ENCODE data around the gene SEZ6L2. TPM values are rescaled to one million over a fixed set of nuclear protein-coding genes. Genes with fewer than 3 reads are reported as not detected.
"Not testable (repeated sequence)": the region's sequence is repeated elsewhere in the genome, so short reads cannot be mapped to it uniquely, and the experiment has no call there.

SEZ6L2 gene
- total RNA-seq, 2 experiments from 2014 or later, result 0.30 to 0.31 TPM

DNA sequence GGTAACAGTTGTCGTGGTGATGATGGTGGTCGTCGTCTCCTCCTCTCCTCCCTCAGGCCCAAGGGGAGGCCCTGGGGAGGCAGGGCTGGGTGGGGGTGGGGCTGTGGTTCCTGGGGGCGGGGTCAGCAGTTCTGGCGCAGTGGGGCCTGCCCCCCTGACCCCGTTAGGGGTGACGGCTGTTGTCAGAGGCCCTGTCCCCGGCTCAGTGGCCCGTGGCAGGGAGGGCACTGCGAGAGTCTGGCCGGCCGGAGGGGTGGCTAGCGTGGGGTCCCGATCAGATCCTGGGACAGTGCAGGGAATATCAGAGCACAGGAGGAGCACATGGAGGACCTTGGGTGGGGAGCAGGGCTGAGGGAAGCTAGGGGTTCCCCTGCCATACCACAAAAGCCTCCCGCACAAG, 2.5 kb downstream of the SEZ6L2 start:
- CTCF ChIA-PET, result no interaction called here
- no peaks in the 10 kb centered on the region for H3K9me3 Mint-ChIP-seq
- H3K27ac Mint-ChIP-seq, result no peak overlapping the region
- H3K4me3 Mint-ChIP-seq, result no peak overlapping the region
- no peak for DNase-seq
- no peaks in the 10 kb centered on the region for H3K36me3 Mint-ChIP-seq (ENCODE audit: low read depth)
- peaks cover 22% of the 10 kb centered on the region for H3K27me3 Mint-ChIP-seq (ENCODE audit: low read depth)
- intact Hi-C loops (cut with micrococcal nuclease), result no loop called here
- peaks cover 12% of the 10 kb centered on the region for H3K4me1 Mint-ChIP-seq (ENCODE audit: low read depth)

DNA sequence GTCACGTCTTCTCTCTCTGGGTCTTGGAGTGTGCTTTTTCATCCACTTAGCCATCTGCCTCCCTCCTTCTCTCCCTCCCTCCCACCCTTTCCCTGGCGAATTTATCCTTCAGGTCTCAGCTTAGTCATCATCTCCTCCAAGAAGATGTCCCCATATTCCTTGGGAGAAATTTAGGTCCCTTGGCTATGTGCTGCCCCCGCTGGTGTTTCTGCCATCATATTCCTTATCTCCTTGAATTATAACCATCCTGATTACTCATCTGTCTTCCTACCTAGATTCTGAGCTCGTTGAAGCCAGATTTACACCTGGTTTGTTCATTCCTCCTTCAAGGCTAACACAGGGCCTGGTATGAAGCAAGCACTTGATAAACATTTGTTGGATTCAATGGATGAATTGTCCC, 5.0 kb downstream of the SEZ6L2 start:
- H3K36me3 Mint-ChIP-seq (ENCODE audit: low read depth), result no peaks in the 10 kb centered on the region
- no peak overlapping the region for H3K4me3 Mint-ChIP-seq
- intact Hi-C loops (cut with micrococcal nuclease), result no loop called here
- peaks cover 4% of the 10 kb centered on the region for H3K4me1 Mint-ChIP-seq (ENCODE audit: low read depth)
- H3K27me3 Mint-ChIP-seq (ENCODE audit: low read depth), result peaks cover 22% of the 10 kb centered on the region
- DNase-seq, result no peak
- no peaks in the 10 kb centered on the region for H3K9me3 Mint-ChIP-seq
- no peak overlapping the region for H3K27ac Mint-ChIP-seq
- CTCF ChIA-PET, result interaction anchor here (0.6 to 1.0 kb wide), 2 partner anchors 9 kb away, joined by 3 to 4 read pairs; no protein-coding TSS in a partner anchor

DNA sequence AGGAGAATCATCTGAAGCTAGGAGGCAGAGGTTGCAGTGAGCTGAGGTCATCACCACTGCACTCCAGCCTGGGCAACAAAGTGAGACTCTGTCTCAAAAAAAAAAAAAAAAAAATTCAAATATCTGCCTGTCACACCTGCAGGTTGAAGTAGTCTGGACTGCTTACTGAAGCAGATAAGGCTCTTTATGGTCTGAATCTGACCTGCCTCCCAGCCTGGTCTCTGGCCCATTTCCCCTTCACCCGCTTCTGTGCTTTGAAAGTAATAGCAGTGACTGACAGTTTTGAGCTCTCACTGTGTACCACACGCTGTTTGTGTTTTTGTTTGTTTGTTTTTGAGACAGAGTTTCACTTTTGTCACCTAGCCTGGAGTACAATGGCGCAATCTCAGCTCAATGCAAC, 5.8 kb downstream of the SEZ6L2 start:
- CTCF ChIA-PET, result interaction anchor here (0.6 kb wide), 2 partner anchors 10 to 119 kb away, joined by 3 read pairs; no protein-coding TSS in a partner anchor
- Mint-ChIP-seq H3K27ac (no peak overlapping the region), H3K4me3 (no peak overlapping the region), H3K9me3 (no peaks in the 10 kb centered on the region), H3K36me3 (ENCODE audit: low read depth) (no peaks in the 10 kb centered on the region), H3K27me3 (ENCODE audit: low read depth) (peaks cover 18% of the 10 kb centered on the region), H3K4me1 (ENCODE audit: low read depth) (peaks cover 3% of the 10 kb centered on the region)
- no peak for DNase-seq
- intact Hi-C loops (cut with micrococcal nuclease), result no loop called here

DNA sequence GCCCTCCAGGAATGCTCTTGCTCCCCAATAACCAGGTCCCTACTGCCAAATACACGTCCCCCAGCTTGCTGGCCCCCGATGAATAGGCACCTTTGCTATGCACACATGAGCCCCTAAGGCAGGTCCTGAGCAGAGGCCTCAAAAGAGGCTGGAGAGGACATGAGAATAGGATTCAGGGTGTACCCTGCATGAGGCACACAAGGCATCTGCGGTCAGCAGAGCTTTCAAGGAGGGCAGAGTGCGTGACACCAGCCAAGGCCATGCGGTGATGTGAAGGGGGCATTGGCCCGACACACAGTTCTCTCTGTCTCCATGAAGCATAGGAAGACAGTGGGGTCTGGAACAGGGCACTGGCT, 6.9 kb downstream of the SEZ6L2 start:
- H3K27me3 Mint-ChIP-seq (ENCODE audit: low read depth), result peaks cover 7% of the 10 kb centered on the region
- intact Hi-C loops (cut with micrococcal nuclease), result no loop called here
- CTCF ChIA-PET, result no interaction called here
- H3K9me3 Mint-ChIP-seq, result no peaks in the 10 kb centered on the region
- H3K4me3 Mint-ChIP-seq, result no peak overlapping the region
- H3K27ac Mint-ChIP-seq, result no peak overlapping the region
- no peaks in the 10 kb centered on the region for H3K36me3 Mint-ChIP-seq (ENCODE audit: low read depth)
- no peak for DNase-seq
- H3K4me1 Mint-ChIP-seq (ENCODE audit: low read depth), result no peaks in the 10 kb centered on the region

DNA sequence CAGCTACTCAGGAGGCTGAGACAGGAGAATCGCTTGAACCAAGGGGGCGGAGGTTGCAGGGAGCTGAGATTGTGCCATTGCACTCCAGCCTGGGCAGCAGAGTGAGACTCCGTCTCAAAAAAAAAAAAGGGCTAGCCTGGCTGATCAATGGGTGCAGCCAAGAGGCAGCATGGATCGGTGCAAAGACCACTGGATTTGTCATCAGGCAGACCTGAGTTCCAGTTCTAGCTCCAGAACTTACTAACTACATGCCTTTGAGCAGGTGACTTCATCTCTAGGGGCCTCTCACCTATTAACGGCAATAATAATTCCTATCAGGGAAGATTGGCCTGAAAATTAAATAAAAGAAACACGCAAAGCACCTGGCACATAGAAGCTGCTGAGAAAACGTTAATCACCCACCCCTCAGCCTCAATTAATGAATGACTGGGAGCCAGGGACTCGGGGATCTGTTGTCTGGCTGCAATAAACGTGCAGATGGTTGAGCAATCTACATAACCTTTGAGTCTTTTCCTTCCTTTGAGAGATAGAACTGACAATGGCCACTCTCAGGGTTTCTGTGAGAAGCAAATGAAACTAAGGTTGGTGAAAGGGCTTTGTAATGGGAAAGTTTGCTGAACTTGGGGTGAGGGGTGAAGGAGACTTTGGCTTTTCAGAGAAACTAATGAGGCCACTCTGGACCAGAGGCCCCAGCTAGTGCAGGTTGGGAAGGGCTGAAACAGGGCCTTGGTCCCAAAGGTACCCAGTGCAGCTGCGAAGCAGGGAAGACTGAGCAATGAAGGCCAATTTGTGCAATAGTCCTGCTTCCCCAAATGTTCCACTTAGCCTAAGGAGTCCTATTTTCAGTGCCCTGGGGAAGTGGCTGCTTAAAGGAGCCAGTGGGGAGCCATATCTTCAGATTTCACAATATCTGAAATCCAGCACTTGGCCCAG, 7.6 kb downstream of the SEZ6L2 start:
- no peaks in the 10 kb centered on the region for H3K4me1 Mint-ChIP-seq (ENCODE audit: low read depth)
- intact Hi-C loops (cut with micrococcal nuclease), result no loop called here
- no peak overlapping the region for H3K4me3 Mint-ChIP-seq
- H3K27me3 Mint-ChIP-seq (ENCODE audit: low read depth), result peaks cover 4% of the 10 kb centered on the region
- H3K36me3 Mint-ChIP-seq (ENCODE audit: low read depth), result no peaks in the 10 kb centered on the region
- CTCF ChIA-PET, result interaction anchor here (0.7 to 0.8 kb wide), 2 partner anchors 17 to 43 kb away, joined by 3 to 4 read pairs; no protein-coding TSS in a partner anchor
- no peak for DNase-seq
- H3K9me3 Mint-ChIP-seq, result no peaks in the 10 kb centered on the region
- no peak overlapping the region for H3K27ac Mint-ChIP-seq

DNA sequence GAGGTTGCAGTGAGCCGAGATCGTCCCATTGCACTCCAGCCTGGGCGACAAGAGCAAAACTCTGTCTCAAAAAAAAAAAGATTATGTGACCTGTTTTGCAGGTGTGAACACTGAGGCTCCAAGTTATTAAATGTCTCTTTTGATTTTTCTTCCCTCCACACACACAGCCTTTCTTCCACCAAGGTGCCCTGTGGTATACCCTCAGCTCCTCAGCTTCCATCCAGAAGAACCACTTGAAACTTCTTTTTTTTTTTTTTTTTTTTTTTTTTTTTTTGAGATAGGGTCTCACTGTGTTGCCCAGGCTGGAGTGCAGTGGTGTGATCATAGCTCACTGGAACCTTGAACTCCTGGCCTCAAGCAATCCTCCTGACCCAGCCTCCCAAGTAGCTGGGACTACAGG, 10.0 kb downstream of the SEZ6L2 start:
- H3K27me3 Mint-ChIP-seq (ENCODE audit: low read depth); intact Hi-C loops (cut with micrococcal nuclease); H3K4me3 Mint-ChIP-seq; DNase-seq; H3K9me3 Mint-ChIP-seq; H3K27ac Mint-ChIP-seq; H3K36me3 Mint-ChIP-seq (ENCODE audit: low read depth); H3K4me1 Mint-ChIP-seq (ENCODE audit: low read depth): not testable (repeated sequence)
- CTCF ChIA-PET, result interaction anchor here (0.6 kb wide), 1 partner anchor 195 kb away, joined by 3 read pairs; no protein-coding TSS in a partner anchor

DNA sequence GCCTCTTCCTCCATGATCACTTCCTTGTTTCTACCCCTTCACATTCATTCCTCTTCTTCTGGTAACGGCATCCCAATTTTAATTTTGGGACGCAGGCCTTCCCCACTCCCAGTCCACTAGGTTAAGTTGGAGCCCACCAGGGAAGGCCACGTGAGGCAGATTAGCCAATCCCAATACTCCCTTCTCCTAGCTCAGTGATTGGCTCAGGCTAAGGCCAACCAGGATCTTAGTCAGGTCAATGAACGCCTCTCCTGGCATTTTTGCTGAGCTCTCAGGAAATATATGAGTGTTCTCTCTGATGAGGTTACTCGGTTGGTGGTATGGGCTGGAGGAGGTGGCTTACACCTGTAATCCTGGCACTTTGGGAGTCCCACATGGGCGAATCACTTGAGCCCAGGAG, 15.4 kb downstream of the SEZ6L2 start:
- Mint-ChIP-seq H3K4me3 (no peak overlapping the region), H3K36me3 (ENCODE audit: low read depth) (no peaks in the 10 kb centered on the region), H3K9me3 (no peaks in the 10 kb centered on the region), H3K27me3 (ENCODE audit: low read depth) (peaks cover 5% of the 10 kb centered on the region), H3K4me1 (ENCODE audit: low read depth) (no peaks in the 10 kb centered on the region), H3K27ac (no peak overlapping the region)
- intact Hi-C loops (cut with micrococcal nuclease), result no loop called here
- CTCF ChIA-PET, result no interaction called here
- no peak for DNase-seq

DNA sequence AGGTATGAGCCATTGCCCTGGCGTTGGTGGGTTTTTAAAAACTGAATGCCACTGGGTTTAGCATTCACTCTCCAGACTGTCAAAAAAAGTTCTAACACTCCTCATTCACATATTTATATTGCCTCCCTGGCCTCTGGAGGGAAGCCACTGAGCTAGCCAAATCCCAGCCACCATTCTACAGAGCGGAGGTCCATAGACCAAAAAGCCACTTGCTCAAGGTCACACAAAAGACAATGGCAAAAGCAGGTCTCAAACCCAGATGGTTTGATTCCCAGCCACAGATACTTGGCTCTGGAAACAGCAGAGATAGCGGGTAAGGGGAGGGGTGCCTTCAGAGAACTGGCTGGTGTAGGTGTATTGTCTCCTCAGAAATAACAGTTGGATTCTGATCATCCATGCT, 18.3 kb downstream of the SEZ6L2 start:
- intact Hi-C loops (cut with micrococcal nuclease), result no loop called here
- Mint-ChIP-seq H3K4me1 (ENCODE audit: low read depth) (peaks cover 14% of the 10 kb centered on the region), H3K36me3 (ENCODE audit: low read depth) (no peaks in the 10 kb centered on the region), H3K9me3 (no peaks in the 10 kb centered on the region), H3K27me3 (ENCODE audit: low read depth) (peaks cover 21% of the 10 kb centered on the region), H3K27ac (no peak overlapping the region), H3K4me3 (no peak overlapping the region)
- CTCF ChIA-PET, result no interaction called here
- DNase-seq, result no peak

DNA sequence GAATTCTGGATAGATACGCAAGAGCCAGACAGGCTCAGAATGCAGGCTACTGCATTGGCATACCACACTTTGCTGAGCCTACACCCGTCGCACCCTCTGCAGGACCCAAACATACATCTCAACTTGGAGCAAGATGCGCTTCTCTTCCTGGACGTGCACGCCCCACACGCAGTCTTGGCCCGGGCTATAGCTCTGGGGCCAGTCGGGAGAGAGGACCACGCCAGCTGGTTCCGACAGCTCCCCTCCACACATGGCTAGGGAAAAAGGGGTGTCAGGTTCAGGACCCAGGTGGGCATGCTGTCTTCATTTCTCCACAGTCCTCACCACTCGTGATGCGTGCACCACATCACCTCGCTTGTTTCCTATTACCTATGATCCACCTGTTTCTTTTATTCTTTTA, 21.2 kb downstream of the SEZ6L2 start:
- Mint-ChIP-seq H3K27me3 (ENCODE audit: low read depth) (peaks cover 25% of the 10 kb centered on the region), H3K36me3 (ENCODE audit: low read depth) (no peaks in the 10 kb centered on the region), H3K27ac (no peak overlapping the region), H3K9me3 (no peaks in the 10 kb centered on the region), H3K4me1 (ENCODE audit: low read depth) (peaks cover 14% of the 10 kb centered on the region), H3K4me3 (no peak overlapping the region)
- no peak for DNase-seq
- intact Hi-C loops (cut with micrococcal nuclease), result no loop called here
- CTCF ChIA-PET, result interaction anchor here (0.9 to 1.6 kb wide), 3 partner anchors 15 to 179 kb away, joined by 3 to 7 read pairs (median 5); partner anchors contain the start of gene CDIPT

DNA sequence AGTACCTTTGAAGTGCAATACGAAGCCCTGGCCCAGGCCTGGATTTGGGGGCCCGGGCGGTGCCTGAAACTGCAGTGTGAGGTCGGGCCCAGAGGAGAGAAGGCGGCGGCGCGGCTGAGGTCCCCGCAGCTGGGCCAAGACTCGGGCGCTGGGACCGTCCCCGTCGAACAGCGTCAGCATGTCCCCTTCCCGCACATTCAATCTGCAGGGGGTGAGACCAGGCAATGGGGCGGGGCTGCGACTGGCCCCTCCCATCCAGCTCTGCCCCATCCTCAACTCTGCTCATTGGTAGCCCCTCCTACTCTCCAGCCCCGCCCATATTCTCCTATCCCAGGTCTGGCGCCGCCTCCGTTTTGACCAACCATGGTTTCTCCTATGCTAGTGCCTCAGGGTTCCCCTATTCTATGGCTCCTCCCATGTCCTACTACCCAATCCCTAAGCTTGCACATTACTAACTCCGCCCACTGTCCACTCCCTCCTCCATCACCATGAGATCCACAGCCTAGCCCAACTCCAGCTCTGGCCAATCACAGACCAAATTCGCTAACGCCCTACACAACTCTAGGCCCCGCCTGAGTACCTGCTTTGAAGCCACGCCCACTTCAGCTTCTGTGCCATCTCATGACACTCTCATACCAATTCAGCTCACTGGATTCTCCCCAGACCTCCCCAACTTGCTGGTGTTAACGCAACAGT, 21.9 kb downstream of the SEZ6L2 start:
- peaks cover 25% of the 10 kb centered on the region for H3K27me3 Mint-ChIP-seq (ENCODE audit: low read depth)
- CTCF ChIA-PET, result interaction anchor here (1.0 to 1.6 kb wide), 3 partner anchors 29 to 178 kb away, joined by 3 to 7 read pairs (median 5); no protein-coding TSS in a partner anchor
- peaks cover 14% of the 10 kb centered on the region for H3K4me1 Mint-ChIP-seq (ENCODE audit: low read depth)
- no peaks in the 10 kb centered on the region for H3K9me3 Mint-ChIP-seq
- no peaks in the 10 kb centered on the region for H3K36me3 Mint-ChIP-seq (ENCODE audit: low read depth)
- H3K27ac Mint-ChIP-seq, result no peak overlapping the region
- DNase-seq, result peak; percentile 82
- intact Hi-C loops (cut with micrococcal nuclease), result no loop called here
- peak overlapping the region; percentile 54 for H3K4me3 Mint-ChIP-seq

DNA sequence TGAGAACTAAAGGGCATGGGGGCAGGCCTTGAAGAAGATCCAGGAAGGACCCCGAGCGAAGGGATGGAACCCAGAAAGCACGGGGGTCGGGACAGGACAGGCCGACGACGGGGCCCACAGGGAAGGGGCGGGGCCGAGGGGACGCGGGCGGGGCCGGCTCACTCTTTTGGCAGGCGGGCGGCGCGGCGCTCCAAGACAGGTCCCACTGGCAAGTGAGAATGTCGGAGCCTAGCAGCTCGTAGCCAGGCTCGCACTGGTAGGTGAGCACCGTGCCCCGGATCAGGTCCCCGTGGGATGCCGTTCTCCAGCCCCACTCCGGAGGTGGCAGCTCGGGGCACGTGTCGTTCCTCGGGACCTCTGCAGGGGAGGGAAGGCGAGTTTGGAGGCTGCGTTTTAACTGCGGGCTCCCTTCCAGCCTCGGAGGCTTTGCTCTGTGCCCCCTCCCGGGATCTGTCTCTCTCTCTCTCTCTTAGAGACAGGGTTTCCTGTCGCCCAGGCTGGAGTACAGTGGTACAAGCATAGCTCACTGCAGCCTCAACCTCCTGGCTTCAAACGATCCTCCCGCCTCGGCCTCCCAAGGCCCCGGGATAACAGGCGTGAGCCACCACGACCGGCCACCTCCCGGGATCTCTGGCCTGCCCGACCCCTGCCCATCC, 22.6 kb downstream of the SEZ6L2 start:
- intact Hi-C loops (cut with micrococcal nuclease), result no loop called here
- no peak overlapping the region for H3K27ac Mint-ChIP-seq

DNA sequence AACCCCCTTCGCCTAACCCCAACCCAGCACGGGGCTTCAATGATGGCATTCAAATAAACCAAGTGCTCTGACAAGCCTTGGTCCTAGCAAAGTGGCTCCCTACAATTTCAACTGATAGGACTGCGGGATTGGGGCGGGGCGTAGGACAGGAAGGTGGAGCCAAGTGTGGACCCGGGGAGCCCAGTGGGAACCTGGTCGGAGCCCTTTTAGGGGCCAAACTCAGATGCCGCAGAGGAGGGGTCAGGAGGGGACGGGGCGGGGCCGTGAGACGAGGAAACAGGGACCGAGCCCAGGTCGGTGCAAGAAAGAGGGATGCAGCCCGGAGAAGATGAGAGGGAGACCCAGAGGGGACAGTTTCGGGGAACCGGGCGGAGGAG, 23.1 kb downstream of the SEZ6L2 start:
- CTCF ChIA-PET, result no interaction called here
- intact Hi-C loops (cut with micrococcal nuclease), result no loop called here
- peak overlapping the region; percentile 50 for H3K4me3 Mint-ChIP-seq
- peaks cover 25% of the 10 kb centered on the region for H3K27me3 Mint-ChIP-seq (ENCODE audit: low read depth)
- H3K36me3 Mint-ChIP-seq (ENCODE audit: low read depth), result no peaks in the 10 kb centered on the region
- H3K9me3 Mint-ChIP-seq, result no peaks in the 10 kb centered on the region
- no peak overlapping the region for H3K27ac Mint-ChIP-seq
- DNase-seq, result no peak
- peaks cover 14% of the 10 kb centered on the region for H3K4me1 Mint-ChIP-seq (ENCODE audit: low read depth)

More for the DNA sequence above, 22.6 kb downstream of the SEZ6L2 start:
- CTCF ChIA-PET, result interaction anchor here (1.1 to 1.6 kb wide), 2 partner anchors 28 to 128 kb away, joined by 3 to 7 read pairs; no protein-coding TSS in a partner anchor
- peak; percentile 27 for DNase-seq
- Mint-ChIP-seq H3K27me3 (ENCODE audit: low read depth) (peaks cover 25% of the 10 kb centered on the region), H3K4me3 (peak overlapping the region; percentile 54), H3K36me3 (ENCODE audit: low read depth) (no peaks in the 10 kb centered on the region), H3K4me1 (ENCODE audit: low read depth) (peaks cover 14% of the 10 kb centered on the region), H3K9me3 (no peaks in the 10 kb centered on the region)

All from activated naive CD4-positive, alpha-beta T cell treated with anti-CD3 and anti-CD28 coated beads for 36 hours (primary cell).